HG02798 (cell line): ENCODE data around the gene LMF1.

Experiments
- ATAC-seq: cut with Tn5 transposase; IDR thresholded peaks from one replicate; pipeline ENCODE4 v1.9.1; 2021; ENCODE audit warnings: mild to moderate bottlenecking; ENCODE audit not compliant: unreplicated experiment, poor library complexity

The LMF1 gene

GRCh38 chr16:986411-986810 is 15.6 kb upstream of the LMF1 start:
- ATAC-seq: no peak

- ATAC-seq: no peak
Measured at GRCh38 chr16:985646-986400, 15.0 kb upstream of the LMF1 start.

GRCh38 chr16:984736-985636 is 14.2 kb upstream of the LMF1 start:
- no peak for ATAC-seq

GRCh38 chr16:984121-984694 is 13.4 kb upstream of the LMF1 start:
- ATAC-seq: no peak

- no peak for ATAC-seq
Measured at GRCh38 chr16:983044-984030, 12.6 kb upstream of the LMF1 start.

GRCh38 chr16:982145-983043 is 11.6 kb upstream of the LMF1 start:
- no peak for ATAC-seq

GRCh38 chr16:981695-982144 is 10.9 kb upstream of the LMF1 start, which contains the start of gene SOX8:
SOX8 (plus strand) TSS chr16:981770; CDS start chr16:981923, 153 bp downstream.
- ATAC-seq: no peak

GRCh38 chr16:980595-980854 is 9.7 kb upstream of the LMF1 start:
- no peak for ATAC-seq

- ATAC-seq: no peak
Measured at GRCh38 chr16:979859-980594, 9.2 kb upstream of the LMF1 start.

GRCh38 chr16:979147-979546 is 8.4 kb upstream of the LMF1 start:
- ATAC-seq: no peak

GRCh38 chr16:978403-978802 is 7.6 kb upstream of the LMF1 start:
- ATAC-seq: no peak

- ATAC-seq: no peak
Measured at GRCh38 chr16:977896-978295, 7.1 kb upstream of the LMF1 start.

- no peak for ATAC-seq
Measured at GRCh38 chr16:977081-977701, 6.4 kb upstream of the LMF1 start.

GRCh38 chr16:976389-976931 is 5.7 kb upstream of the LMF1 start:
- no peak for ATAC-seq

GRCh38 chr16:975291-975690 is 4.5 kb upstream of the LMF1 start:
- ATAC-seq: no peak

- ATAC-seq: no peak
Measured at GRCh38 chr16:974611-975261, 4.0 kb upstream of the LMF1 start.

GRCh38 chr16:974001-974601 is 3.3 kb upstream of the LMF1 start:
- ATAC-seq: no peak
